Tibial nerve (tissue), 4 donors: ENCODE data around the gene HOMER2. TPM values are rescaled to one million over a fixed set of nuclear protein-coding genes. Genes with fewer than 3 reads are reported as not detected.

Source experiments
- DNase-seq, 2 donors: peaks; one replicate each; pipeline ENCODE4 v3.0.0-alpha.2; 2019; ENCODE audit warnings: low spot score in 2 of 2
- H3K27ac ChIP-seq, 4 donors: fragments of 200-600 bp; sonication (generic) in 3 of 4; one replicate each; pipeline ENCODE4 v1.5.1; 2017 to 2019; ENCODE audit warnings: mild to moderate bottlenecking in 1 of 4
- H3K27me3 ChIP-seq, 2 donors: fragments of 200-600 bp; sonication (generic) in 1 of 2; one replicate each; pipeline versions ENCODE4 v1.5.1 to v1.6.0; 2017 to 2019
- H3K36me3 ChIP-seq, 3 donors: fragments of 200-600 bp; sonication (generic); one replicate each; pipeline ENCODE4 v1.5.1; 2018 to 2019
- H3K4me1 ChIP-seq, 4 donors: fragments of 200-600 bp; sonication (generic) in 3 of 4; one replicate each; pipeline ENCODE4 v1.5.1; 2017 to 2019
- H3K4me3 ChIP-seq, 4 donors: fragments of 200-600 bp; sonication (generic) in 3 of 4; one replicate each; pipeline ENCODE4 v1.5.1; 2017 to 2019; ENCODE audit warnings: mild to moderate bottlenecking in 1 of 4, moderate library complexity in 1 of 4
- H3K9me3 ChIP-seq, 4 donors: fragments of 200-600 bp; sonication (generic) in 3 of 4; one replicate each; pipeline ENCODE4 v1.5.1; 2017 to 2019
- CTCF ChIP-seq, 5 experiments: fragments of 200-600 bp in 3 of 5; fragments of 450-650 bp in 2 of 5; sonication (generic) in 3 of 5; IDR thresholded peaks; one replicate each; pipeline ENCODE4 v1.5.1; 2016 to 2019; ENCODE audit warnings: antibody characterized with exemption in 5 of 5, mild to moderate bottlenecking in 3 of 5, moderate library complexity in 2 of 5
- EP300 ChIP-seq, 2 donors: sonication (generic); formaldehyde crosslinking; IDR thresholded peaks; one replicate each; pipeline ENCODE4 v1.6.1; 2017; ENCODE audit warnings: antibody characterized with exemption in 2 of 2, mild to moderate bottlenecking in 1 of 2
- POLR2A ChIP-seq, 2 donors: fragments of 450-650 bp; IDR thresholded peaks; one replicate each; pipeline ENCODE4 v1.6.1; 2017; ENCODE audit warnings: antibody characterized with exemption in 2 of 2, mild to moderate bottlenecking in 2 of 2, moderate library complexity in 2 of 2
- WGBS, 2 donors: methylation state at CpG; one replicate each; pipeline ENCODE4 v1.1.5; 2018; 5-methylcytosine and 5-hydroxymethylcytosine counted together
- total RNA-seq, 4 donors: library from RNA; depleted of rRNA; stranded (reverse); fragments of >200 nt; gene quantifications; one replicate each; pipeline ENCODE4 v1.1.0, GENCODE V29; 2016

HOMER2 gene
- total RNA-seq, 4 donors from 2014 or later = 25.5 to 950 (median 39.0) TPM

DNA sequence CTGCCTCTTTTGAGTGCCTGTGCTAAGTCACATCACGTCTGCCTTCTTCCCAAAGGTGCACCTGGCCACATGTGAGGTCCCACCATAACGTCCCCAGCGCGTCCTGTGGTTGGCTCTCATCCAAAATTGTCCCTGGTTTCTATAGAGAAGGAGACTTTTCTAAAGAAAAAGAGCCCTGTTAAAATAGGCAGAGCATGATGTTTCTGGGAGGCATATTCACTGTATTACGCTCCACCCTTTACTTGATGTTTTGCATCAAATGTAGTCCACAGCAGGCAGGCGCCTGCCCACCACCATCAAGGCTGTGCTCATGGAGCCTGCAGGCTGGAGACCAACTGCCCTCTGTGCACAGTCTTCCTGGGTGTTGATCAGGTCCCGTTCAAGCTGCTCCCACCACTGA is 106.8 kb downstream of the HOMER2 start:
- Histone ChIP-seq H3K27me3 (no peaks in the 10 kb centered on the region), H3K4me1 (peaks cover 0 to 11% (median 0%) of the 10 kb centered on the region in 4 donors), H3K4me3 (no peak overlapping the region), H3K27ac (no peak overlapping the region), H3K36me3 (peaks cover 0 to 14% (median 0%) of the 10 kb centered on the region in 3 donors), H3K9me3 (peaks cover 0 to 7% (median 0%) of the 10 kb centered on the region in 4 donors)
- no peak for TF ChIP-seq POLR2A (IDR thresholded peaks at IDR 0.05)
- no peak for TF ChIP-seq CTCF (IDR thresholded peaks at IDR 0.05)
- 66 to 72% methylated on average over 7 of the region's 7 CpGs for WGBS, 2 donors
- DNase-seq = no peak

- no peaks in the 10 kb centered on the region for H3K4me1 ChIP-seq
- H3K27ac ChIP-seq = no peak overlapping the region
- TF ChIP-seq POLR2A (IDR thresholded peaks at IDR 0.05) (no peak), EP300 (IDR thresholded peaks at IDR 0.05) (no peak), CTCF (IDR thresholded peaks at IDR 0.05) (no peak)
- no peak for DNase-seq
- no peak overlapping the region for H3K4me3 ChIP-seq
- H3K27me3 ChIP-seq = no peaks in the 10 kb centered on the region
- peaks cover 0 to 21% (median 0%) of the 10 kb centered on the region in 3 donors for H3K36me3 ChIP-seq
- peaks cover 0 to 7% (median 0%) of the 10 kb centered on the region in 4 donors for H3K9me3 ChIP-seq
- 89 to 92% methylated on average over 3 of the region's 3 CpGs for WGBS, 2 donors
These were observed 109.0 kb downstream of the HOMER2 start for GRCh38 chr15:82843566-82843965.

- no peaks in the 10 kb centered on the region for H3K27me3 ChIP-seq
- TF ChIP-seq EP300 (IDR thresholded peaks at IDR 0.05) (no peak), CTCF (IDR thresholded peaks at IDR 0.05) (no peak), POLR2A (IDR thresholded peaks at IDR 0.05) (no peak)
- no peaks in the 10 kb centered on the region for H3K4me1 ChIP-seq
- H3K36me3 ChIP-seq = peaks cover 5 to 55% (median 6%) of the 10 kb centered on the region in 3 donors
- no peak overlapping the region for H3K4me3 ChIP-seq
- no peak for DNase-seq
- WGBS, 2 donors = 97% methylated on average over 4 of the region's 4 CpGs
- no peak overlapping the region for H3K27ac ChIP-seq
- peaks cover 0 to 7% (median 0%) of the 10 kb centered on the region in 4 donors for H3K9me3 ChIP-seq
These were observed 112.4 kb downstream of the HOMER2 start for GRCh38 chr15:82840166-82840565.

GRCh38 chr15:82839136-82839535 is 113.4 kb downstream of the HOMER2 start:
- no peak overlapping the region for H3K27ac ChIP-seq
- H3K9me3 ChIP-seq = peaks cover 0 to 7% (median 0%) of the 10 kb centered on the region in 4 donors
- no peaks in the 10 kb centered on the region for H3K27me3 ChIP-seq
- H3K36me3 ChIP-seq = peaks cover 5 to 64% (median 11%) of the 10 kb centered on the region in 3 donors
- DNase-seq = no peak
- no peaks in the 10 kb centered on the region for H3K4me1 ChIP-seq
- no peak overlapping the region for H3K4me3 ChIP-seq
- TF ChIP-seq EP300 (IDR thresholded peaks at IDR 0.05) = no peak
- TF ChIP-seq CTCF (IDR thresholded peaks at IDR 0.05) = no peak
- TF ChIP-seq POLR2A (IDR thresholded peaks at IDR 0.05) = no peak

DNA sequence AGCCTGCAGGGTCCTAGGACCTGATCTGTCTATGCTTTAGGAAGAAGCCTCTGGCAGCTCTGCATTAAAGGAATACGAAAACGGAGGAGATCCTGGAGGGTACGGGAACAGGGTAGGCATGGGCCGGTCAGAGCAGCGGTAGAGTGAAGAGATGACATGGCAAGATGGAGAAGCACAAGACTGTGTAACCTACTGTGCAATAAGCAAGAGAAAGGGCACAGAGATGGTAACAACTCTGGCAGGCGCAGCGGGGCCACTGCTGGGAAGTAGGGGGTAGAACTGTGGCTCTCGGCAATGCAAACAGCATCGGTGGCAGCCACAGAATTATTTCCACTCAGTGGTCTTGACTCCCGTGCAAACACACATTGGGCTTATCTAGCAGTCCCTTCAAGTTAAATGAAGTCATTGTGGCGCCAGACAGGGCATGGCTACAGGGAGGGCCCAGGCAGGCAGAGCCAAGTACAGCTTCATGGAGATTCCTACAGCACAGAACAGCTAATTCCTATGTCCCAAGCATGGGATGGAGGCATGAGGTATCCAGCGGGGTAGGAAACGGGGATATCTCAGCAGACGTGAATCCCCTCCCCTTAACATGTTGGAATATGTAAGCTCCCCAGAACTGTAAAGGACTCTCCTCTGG is 114.3 kb downstream of the HOMER2 start:
- H3K27me3 ChIP-seq = no peaks in the 10 kb centered on the region
- no peaks in the 10 kb centered on the region for H3K9me3 ChIP-seq
- TF ChIP-seq POLR2A (IDR thresholded peaks at IDR 0.05) = no peak
- WGBS, 2 donors = 92 to 96% methylated on average over 14 of the region's 14 CpGs
- peaks cover 5 to 67% (median 15%) of the 10 kb centered on the region in 3 donors for H3K36me3 ChIP-seq
- no peaks in the 10 kb centered on the region for H3K4me1 ChIP-seq
- H3K4me3 ChIP-seq = no peak overlapping the region
- no peak overlapping the region for H3K27ac ChIP-seq
- no peak for DNase-seq
